GM21390 (cell line): ENCODE data around the gene MEGF11.

Experiments used
- ATAC-seq: cut with Tn5 transposase; IDR thresholded peaks from one replicate; pipeline ENCODE4 v1.9.1; 2021; ENCODE audit not compliant: unreplicated experiment

Gene MEGF11

GRCh38 chr15:66240240-66240794, 13.2 kb downstream of the MEGF11 start:
- no peak for ATAC-seq

GRCh38 chr15:66239514-66239913, 14.0 kb downstream of the MEGF11 start:
- ATAC-seq: no peak

GRCh38 chr15:66238318-66238717, 15.2 kb downstream of the MEGF11 start:
- no peak for ATAC-seq

GRCh38 chr15:66237513-66238235, 15.9 kb downstream of the MEGF11 start:
- ATAC-seq: no peak

- no peak for ATAC-seq
Measured at GRCh38 chr15:66236806-66237375, 16.7 kb downstream of the MEGF11 start.

- no peak for ATAC-seq
Measured at GRCh38 chr15:66235866-66236265, 17.7 kb downstream of the MEGF11 start.

- no peak for ATAC-seq
Measured at GRCh38 chr15:66234798-66235197, 18.8 kb downstream of the MEGF11 start.

GRCh38 chr15:66233487-66234415, 19.8 kb downstream of the MEGF11 start:
- ATAC-seq: no peak

GRCh38 chr15:66232267-66232625, 21.3 kb downstream of the MEGF11 start:
- no peak for ATAC-seq

GRCh38 chr15:66231394-66232266, 21.9 kb downstream of the MEGF11 start:
- ATAC-seq: no peak

- ATAC-seq: no peak
Measured at GRCh38 chr15:66229790-66230465, 23.6 kb downstream of the MEGF11 start.

- no peak for ATAC-seq
Measured at GRCh38 chr15:66228807-66229735, 24.5 kb downstream of the MEGF11 start.

- no peak for ATAC-seq
Measured at GRCh38 chr15:66226736-66227135, 26.8 kb downstream of the MEGF11 start.

GRCh38 chr15:66225656-66226274, 27.8 kb downstream of the MEGF11 start:
- ATAC-seq: no peak

GRCh38 chr15:66224946-66225345, 28.6 kb downstream of the MEGF11 start:
- no peak for ATAC-seq

GRCh38 chr15:66222273-66223198, 31.0 kb downstream of the MEGF11 start:
- ATAC-seq: no peak

- no peak for ATAC-seq
Measured at GRCh38 chr15:66221126-66221525, 32.4 kb downstream of the MEGF11 start.
